GM18511 (cell line): Measurements from ENCODE around the gene FAM107B.
"Not testable (repeated sequence)": the region's sequence is repeated elsewhere in the genome, so short reads cannot be mapped to it uniquely, and the experiment has no call there.

Experiments
- ATAC-seq: cut with Tn5 transposase; IDR thresholded peaks from one replicate; pipeline ENCODE4 v1.9.1; 2021; ENCODE audit warnings: mild to moderate bottlenecking, moderate library complexity; ENCODE audit not compliant: unreplicated experiment

FAM107B gene

GRCh38 chr10:14604181-14605142, 170.2 kb downstream of the FAM107B start:
- peak; percentile 41 for ATAC-seq

GRCh38 chr10:14603534-14604102, 171.1 kb downstream of the FAM107B start:
- ATAC-seq = peak; percentile 21

GRCh38 chr10:14602807-14603533, 171.7 kb downstream of the FAM107B start:
- ATAC-seq = no peak

GRCh38 chr10:14601872-14602725, 172.6 kb downstream of the FAM107B start:
- peak; percentile 64 for ATAC-seq

GRCh38 chr10:14601326-14601725, 173.4 kb downstream of the FAM107B start:
- ATAC-seq = no peak

GRCh38 chr10:14600065-14600464, 174.6 kb downstream of the FAM107B start:
- ATAC-seq = no peak

GRCh38 chr10:14598809-14599764, 175.6 kb downstream of the FAM107B start:
- no peak for ATAC-seq

GRCh38 chr10:14595526-14596182, 179.0 kb downstream of the FAM107B start:
- no peak for ATAC-seq

GRCh38 chr10:14594878-14595525, 179.7 kb downstream of the FAM107B start:
- no peak for ATAC-seq

GRCh38 chr10:14593806-14594205, 180.9 kb downstream of the FAM107B start:
- ATAC-seq = no peak

GRCh38 chr10:14592566-14592965, 182.1 kb downstream of the FAM107B start:
- no peak for ATAC-seq

GRCh38 chr10:14592026-14592425, 182.7 kb downstream of the FAM107B start:
- no peak for ATAC-seq

GRCh38 chr10:14588938-14589294, 185.8 kb downstream of the FAM107B start:
- not testable (repeated sequence) for ATAC-seq

GRCh38 chr10:14588084-14588937, 186.4 kb downstream of the FAM107B start:
- ATAC-seq = peak; percentile 79

GRCh38 chr10:14587540-14588083, 187.1 kb downstream of the FAM107B start:
- ATAC-seq = peak; percentile 3

GRCh38 chr10:14586901-14587300, 187.8 kb downstream of the FAM107B start:
- ATAC-seq = no peak
